Posterior vena cava (tissue), 2 donors: ENCODE results near the gene PDE4DIP. TPM values are rescaled to one million over a fixed set of nuclear protein-coding genes. Genes with fewer than 3 reads are reported as not detected.
"Not testable (repeated sequence)": the region's sequence is repeated elsewhere in the genome, so short reads cannot be mapped to it uniquely, and the experiment has no call there.

Source experiments
- DNase-seq: peaks from one replicate; pipeline ENCODE4 v3.0.0-alpha.2; 2020; ENCODE audit warnings: low spot score
- intact Hi-C, 2 donors: fragments of 100-400 bp; cut with DNase I; formaldehyde crosslinking; loops; one replicate each; pipeline versions ENCODE4 v1.14.1 to v1.14.2; 2022 to 2023
- total RNA-seq, 2 donors: library from RNA; stranded (reverse); fragmentation: NEBNext Ultra II Directional; extraction: Animal tissue kit (Norgen Biotek cat#: 25700); gene quantifications; one replicate each; pipeline ENCODE4 v1.2.1, GENCODE V29; 2021
- donor health status: DM: yes; HTN: yes; CAD: no.
- donor health status: DM: yes; HTN: yes; CAD: no.

The PDE4DIP gene
- total RNA-seq, 2 donors from 2014 or later = 109 to 159 TPM

DNA sequence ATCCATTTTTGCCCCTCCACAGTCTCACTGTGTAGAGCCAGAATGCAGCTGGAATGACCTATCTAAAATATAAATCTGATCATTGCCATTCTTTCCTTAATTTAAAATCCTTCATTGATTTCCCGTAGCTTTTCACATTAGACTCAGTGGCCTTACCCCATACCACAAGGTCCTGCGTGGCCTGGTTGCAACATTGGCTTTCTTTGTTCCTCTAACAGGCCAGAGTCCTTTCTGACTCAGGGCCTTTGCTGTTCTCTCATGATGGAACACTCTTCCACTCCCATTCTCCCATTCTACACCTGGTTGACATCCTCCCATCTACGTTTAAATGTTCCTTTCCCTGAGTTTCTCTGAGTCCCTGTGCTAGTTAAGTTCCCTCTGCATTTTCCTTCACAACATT lies 18.4 kb downstream of the PDE4DIP start:
- DNase-seq, intact Hi-C loops: not testable (repeated sequence)

- intact Hi-C loops, DNase-seq: not testable (repeated sequence)
Measured at GRCh38 chr1:148868924-148869633, 24.9 kb downstream of the PDE4DIP start.

- intact Hi-C loops, DNase-seq: not testable (repeated sequence)
Measured at GRCh38 chr1:148869634-148869961, 25.4 kb downstream of the PDE4DIP start.

GRCh38 chr1:148874408-148875388 lies 30.5 kb downstream of the PDE4DIP start:
- DNase-seq, intact Hi-C loops: not testable (repeated sequence)

DNA sequence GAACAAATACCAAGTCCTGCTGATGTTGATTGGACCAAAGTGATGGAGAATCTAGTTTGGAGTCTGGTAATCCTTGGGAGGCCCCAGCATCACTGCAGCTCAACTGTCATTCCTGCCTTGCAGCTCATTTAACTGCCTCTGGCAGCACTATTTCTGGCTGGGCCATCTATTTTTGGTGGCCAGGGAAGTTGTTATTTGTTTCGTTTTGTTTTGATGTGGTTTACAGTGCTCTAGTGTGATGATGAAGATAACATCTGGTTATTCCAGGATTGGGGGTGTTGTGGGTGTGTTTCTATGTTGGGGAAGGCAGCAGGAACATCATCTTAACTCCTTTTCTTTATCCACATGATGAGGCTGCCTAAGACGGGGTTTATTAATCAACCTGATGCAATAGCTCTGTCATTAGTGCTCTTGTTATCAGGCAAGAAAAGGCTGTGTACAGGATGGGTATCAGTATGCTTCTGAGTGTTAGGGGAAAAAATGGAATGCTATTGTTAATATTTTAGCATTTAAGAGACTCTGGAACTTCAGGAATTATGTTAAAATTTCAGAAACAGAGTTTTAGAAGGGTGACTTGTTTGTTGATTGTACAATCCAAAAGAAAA lies 35.7 kb downstream of the PDE4DIP start:
- intact Hi-C loops, DNase-seq: not testable (repeated sequence)

GRCh38 chr1:148881261-148881660 lies 37.0 kb downstream of the PDE4DIP start:
- DNase-seq, intact Hi-C loops: not testable (repeated sequence)

DNA sequence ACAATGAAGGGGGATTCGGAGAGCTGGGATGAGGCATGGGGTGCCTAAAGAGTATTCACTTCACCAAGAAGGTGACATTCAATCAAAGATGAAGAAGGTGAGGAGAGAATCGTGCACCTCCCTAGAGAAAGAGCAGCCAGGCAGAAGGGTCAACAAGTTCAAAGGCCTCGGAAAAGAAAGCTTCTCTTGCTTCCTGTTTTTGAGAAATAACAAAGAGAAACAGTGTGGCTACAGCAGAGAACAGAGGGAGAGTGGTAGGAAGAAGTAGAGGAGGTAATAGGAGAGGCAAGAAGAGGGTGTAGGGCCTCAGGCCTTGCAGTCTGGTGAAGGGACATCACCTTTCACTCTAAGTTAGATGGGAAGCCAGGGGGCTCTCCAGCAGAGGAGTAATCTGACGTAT lies 41.0 kb downstream of the PDE4DIP start:
- DNase-seq, intact Hi-C loops: not testable (repeated sequence)

GRCh38 chr1:148886293-148886692 lies 42.1 kb downstream of the PDE4DIP start:
- DNase-seq, intact Hi-C loops: not testable (repeated sequence)

DNA sequence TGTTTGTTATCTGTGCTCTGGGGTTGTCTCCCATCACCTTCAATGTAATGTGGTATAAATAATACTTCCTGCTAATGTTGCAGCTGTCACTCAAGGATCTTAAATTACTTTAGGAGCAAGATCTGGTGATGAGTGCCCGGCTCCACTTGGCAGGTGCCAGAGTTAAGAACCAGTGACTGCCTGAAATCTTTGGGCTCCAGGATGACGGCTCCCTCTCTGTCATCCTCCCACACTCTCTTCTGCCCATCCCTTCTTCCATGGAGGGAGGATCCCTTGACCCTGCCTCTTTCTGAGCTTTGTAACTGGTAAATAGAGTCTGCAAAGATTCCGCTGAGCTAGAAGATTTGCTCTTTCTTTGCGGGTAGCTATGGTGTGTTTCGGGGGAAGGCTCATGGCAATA lies 44.4 kb downstream of the PDE4DIP start:
- intact Hi-C loops = not testable (repeated sequence)

GRCh38 chr1:148889267-148890074 lies 45.2 kb downstream of the PDE4DIP start:
- intact Hi-C loops, DNase-seq: not testable (repeated sequence)

More for the DNA sequence above, 44.4 kb downstream of the PDE4DIP start:
- DNase-seq = not testable (repeated sequence)

DNA sequence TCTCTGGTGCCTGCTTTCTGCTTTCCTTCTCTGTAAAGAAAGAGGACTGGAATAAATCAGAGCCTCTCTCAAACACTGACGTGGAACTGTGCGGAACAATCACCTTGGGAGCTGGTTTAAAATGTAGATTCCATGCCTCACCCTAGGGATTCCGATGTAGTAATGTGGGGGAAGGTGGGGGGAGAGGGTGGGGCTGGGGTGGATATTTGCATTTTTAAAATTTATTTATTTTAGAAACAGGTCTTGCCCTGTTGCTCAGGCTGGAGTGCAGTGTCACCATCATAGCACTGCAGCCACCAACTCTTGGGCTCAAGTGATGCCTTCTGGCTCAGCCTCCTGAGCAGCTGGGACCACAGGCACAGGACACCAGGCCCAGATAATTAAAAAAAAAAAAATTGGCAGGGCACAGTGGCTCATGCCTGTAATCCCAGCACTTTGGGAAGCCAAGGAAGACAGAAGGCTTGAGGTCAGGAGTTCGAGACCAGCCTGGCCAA lies 45.9 kb downstream of the PDE4DIP start:
- intact Hi-C loops, DNase-seq: not testable (repeated sequence)

DNA sequence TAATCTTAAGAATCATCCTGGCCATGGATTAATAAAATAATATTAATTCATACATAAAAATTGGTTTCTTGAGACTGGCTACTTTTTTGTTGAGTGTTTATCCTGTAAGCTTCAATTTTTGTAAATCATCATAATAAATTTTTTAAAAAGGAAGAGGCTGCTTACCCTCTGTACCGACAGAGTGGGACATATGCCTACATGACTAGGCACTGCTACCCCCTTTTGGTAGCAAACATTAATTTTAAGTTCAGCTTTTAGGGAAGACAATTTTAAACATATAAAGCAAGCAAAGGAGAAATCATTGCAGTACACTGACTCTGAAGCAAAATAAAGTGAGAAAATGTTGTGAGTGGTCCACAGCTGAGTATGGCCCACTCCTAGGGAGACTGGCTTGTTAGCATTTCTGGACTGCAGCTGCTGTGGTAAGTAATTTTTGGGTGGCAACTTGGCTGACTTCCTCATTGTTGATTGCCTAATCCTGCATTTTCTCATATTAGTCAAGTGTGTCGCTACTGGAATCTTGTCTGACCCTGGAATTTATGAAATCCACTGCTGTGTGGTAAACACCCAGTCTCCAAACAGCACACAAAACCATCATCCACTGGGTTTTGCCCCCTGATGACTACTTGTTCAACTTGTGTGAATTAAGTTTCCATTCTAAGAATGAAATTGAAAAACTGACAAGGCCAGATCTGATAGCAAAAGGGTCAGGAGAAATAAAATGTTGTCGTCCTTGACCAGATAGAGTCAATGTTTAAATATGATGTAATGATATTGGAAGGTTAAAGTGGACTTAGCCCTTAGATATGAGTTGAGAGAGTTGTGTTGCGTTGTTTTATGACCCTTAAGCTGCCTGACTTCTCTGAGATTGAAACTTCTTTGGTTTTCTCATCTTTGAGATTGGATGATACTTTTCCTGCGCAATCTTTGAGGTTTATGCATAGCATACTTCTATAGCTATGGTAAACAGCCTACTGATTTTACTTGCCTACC lies 50.4 kb downstream of the PDE4DIP start:
- DNase-seq, intact Hi-C loops: not testable (repeated sequence)

GRCh38 chr1:148900026-148900425 lies 55.8 kb downstream of the PDE4DIP start:
- intact Hi-C loops, DNase-seq: not testable (repeated sequence)

DNA sequence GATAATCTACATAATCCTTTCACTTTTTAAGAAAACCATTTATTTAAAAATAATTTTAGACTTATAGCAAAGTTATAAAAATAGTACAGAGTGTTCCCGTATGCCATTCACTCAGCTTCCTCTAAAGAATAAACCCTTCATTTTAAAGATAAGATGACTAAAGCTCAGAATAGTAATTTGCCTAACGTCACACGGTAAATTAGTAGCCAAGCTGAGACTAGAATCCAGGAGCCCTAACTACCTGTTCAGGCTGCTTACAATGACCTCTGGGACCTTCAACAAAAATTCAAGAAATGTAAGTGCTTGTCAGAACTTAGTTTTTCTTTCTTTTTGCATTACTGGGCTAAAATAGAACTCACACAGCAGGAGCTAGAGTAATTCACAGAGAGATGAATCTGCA lies 56.5 kb downstream of the PDE4DIP start:
- intact Hi-C loops, DNase-seq: not testable (repeated sequence)

DNA sequence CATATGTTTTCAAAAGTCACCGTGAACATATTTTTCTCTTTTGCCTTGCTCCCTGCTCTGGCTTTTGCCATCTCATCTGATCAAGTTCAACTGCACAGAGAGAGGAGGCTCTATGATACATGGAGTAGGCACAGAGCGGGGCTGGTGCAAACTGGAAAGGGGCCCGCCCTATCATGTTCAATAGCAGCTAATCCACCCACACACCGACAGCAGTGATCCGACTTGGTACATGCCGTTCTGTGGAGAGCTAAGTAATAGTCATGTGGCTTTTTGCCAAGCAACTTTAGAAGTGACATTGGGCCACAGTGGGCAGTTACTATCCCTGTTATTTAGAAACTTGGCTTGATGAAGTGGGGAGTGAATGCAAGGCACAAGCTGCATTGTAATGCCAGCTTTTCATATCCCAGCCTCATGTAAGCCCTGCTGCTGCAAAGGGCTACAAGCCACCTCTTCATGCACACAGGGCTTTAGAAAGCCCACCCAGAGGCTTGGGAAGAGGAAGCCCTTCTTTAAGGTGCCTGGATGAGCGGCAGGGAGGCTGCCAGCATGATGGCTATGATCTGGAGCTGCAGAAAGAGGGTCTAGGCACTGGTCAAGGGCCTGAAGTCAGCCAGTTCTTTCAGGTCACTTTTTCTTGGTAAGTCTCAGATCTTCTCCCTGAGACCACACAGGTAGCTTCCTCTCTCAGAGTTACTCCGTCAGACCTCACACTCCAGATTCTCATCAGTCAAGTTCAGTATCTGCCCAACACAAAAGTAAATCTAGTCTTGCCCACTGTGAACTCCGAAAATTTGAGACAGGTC lies 57.1 kb downstream of the PDE4DIP start:
- intact Hi-C loops, DNase-seq: not testable (repeated sequence)

- intact Hi-C loops, DNase-seq: not testable (repeated sequence)
Measured at GRCh38 chr1:148901953-148902341, 57.7 kb downstream of the PDE4DIP start.
